ENCODE results near the gene CYTH4. TPM values are rescaled to one million over a fixed set of nuclear protein-coding genes. Genes with fewer than 3 reads are reported as not detected.
A peak's percentile ranks its signal among the peaks of the same experiment; 100 is the strongest.

Gene CYTH4
- polyA plus RNA-seq, 1 donor from 2014 or later, result not detected

GRCh38 chr22:37340331-37341262, 58.3 kb downstream of the CYTH4 start:
- no peak overlapping the region for H3K27ac ChIP-seq (ENCODE audit: low read length)

GRCh38 chr22:37342065-37342464, 59.8 kb downstream of the CYTH4 start:
- Histone ChIP-seq H3K4me2 (ENCODE audit: low read length) (no peak overlapping the region), H3K4me3 (ENCODE audit: low read length) (no peak overlapping the region), H3F3A (ENCODE audit: insufficient read depth, low read length, poor library complexity, severe bottlenecking) (no peaks in the 10 kb centered on the region), H3K79me2 (replicated peaks; ENCODE audit: insufficient read depth, low read length) (no peaks in the 10 kb centered on the region), H3K36me3 (ENCODE audit: insufficient read depth, low read length) (no peaks in the 10 kb centered on the region), H4K20me1 (ENCODE audit: insufficient read depth) (no peaks in the 10 kb centered on the region), H2AFZ (ENCODE audit: low read depth, low read length) (no peak overlapping the region), H3K9ac (ENCODE audit: low read length) (no peak overlapping the region), H3K27me3 (ENCODE audit: insufficient read depth, low read depth, low read length) (no peaks in the 10 kb centered on the region), H3K27ac (ENCODE audit: low read length) (no peak overlapping the region), H3K9me2 (ENCODE audit: insufficient read depth, low read length) (no peaks in the 10 kb centered on the region), H3K9me3 (ENCODE audit: low read length) (no peaks in the 10 kb centered on the region)
- TF ChIP-seq SMC3 (conservative IDR thresholded peaks at IDR 0.05; ENCODE audit: poor library complexity) (no peak), EZH2 (IDR thresholded peaks at IDR 0.05; ENCODE audit: borderline replicate concordance, insufficient read depth, low read length, poor library complexity, severe bottlenecking) (no peak)

More at GRCh38 chr22:37340331-37341262, 58.3 kb downstream of the CYTH4 start:
- no peaks in the 10 kb centered on the region for H3K36me3 ChIP-seq (ENCODE audit: insufficient read depth, low read length)
- H3F3A ChIP-seq (ENCODE audit: insufficient read depth, low read length, poor library complexity, severe bottlenecking), result no peaks in the 10 kb centered on the region
- H3K79me2 ChIP-seq (replicated peaks; ENCODE audit: insufficient read depth, low read length), result no peaks in the 10 kb centered on the region
- H3K4me3 ChIP-seq (ENCODE audit: low read length), result no peak overlapping the region
- no peak overlapping the region for H3K9ac ChIP-seq (ENCODE audit: low read length)
- H3K27me3 ChIP-seq (ENCODE audit: insufficient read depth, low read depth, low read length), result peaks cover 4% of the 10 kb centered on the region
- no peak overlapping the region for H3K4me2 ChIP-seq (ENCODE audit: low read length)
- H4K20me1 ChIP-seq (ENCODE audit: insufficient read depth), result no peaks in the 10 kb centered on the region
- no peak for TF ChIP-seq EZH2 (IDR thresholded peaks at IDR 0.05; ENCODE audit: borderline replicate concordance, insufficient read depth, low read length, poor library complexity, severe bottlenecking)
- peak; percentile 54 for TF ChIP-seq POLR2AphosphoS5 (IDR thresholded peaks at IDR 0.05)
- H2AFZ ChIP-seq (ENCODE audit: low read depth, low read length), result no peak overlapping the region
- H3K9me3 ChIP-seq (ENCODE audit: low read length), result no peaks in the 10 kb centered on the region
- H3K9me2 ChIP-seq (ENCODE audit: insufficient read depth, low read length), result no peaks in the 10 kb centered on the region

- H3K36me3 ChIP-seq (ENCODE audit: insufficient read depth, low read length), result no peaks in the 10 kb centered on the region
- H3K4me3 ChIP-seq (ENCODE audit: low read length), result no peak overlapping the region
- H3K4me2 ChIP-seq (ENCODE audit: low read length), result no peak overlapping the region
- H3K27ac ChIP-seq (ENCODE audit: low read length), result no peak overlapping the region
- no peaks in the 10 kb centered on the region for H3F3A ChIP-seq (ENCODE audit: insufficient read depth, low read length, poor library complexity, severe bottlenecking)
- H3K27me3 ChIP-seq (ENCODE audit: insufficient read depth, low read depth, low read length), result no peaks in the 10 kb centered on the region
- H3K79me2 ChIP-seq (replicated peaks; ENCODE audit: insufficient read depth, low read length), result no peaks in the 10 kb centered on the region
- H3K9me2 ChIP-seq (ENCODE audit: insufficient read depth, low read length), result no peaks in the 10 kb centered on the region
- H3K9me3 ChIP-seq (ENCODE audit: low read length), result no peaks in the 10 kb centered on the region
- no peak overlapping the region for H3K9ac ChIP-seq (ENCODE audit: low read length)
- H2AFZ ChIP-seq (ENCODE audit: low read depth, low read length), result no peak overlapping the region
- no peaks in the 10 kb centered on the region for H4K20me1 ChIP-seq (ENCODE audit: insufficient read depth)
- TF ChIP-seq SMC3 (conservative IDR thresholded peaks at IDR 0.05; ENCODE audit: poor library complexity), result no peak
- no peak for TF ChIP-seq REST (IDR thresholded peaks at IDR 0.05; ENCODE audit: borderline replicate concordance)
- no peak for TF ChIP-seq RAD21 (conservative IDR thresholded peaks at IDR 0.05)
- TF ChIP-seq POLR2AphosphoS5 (IDR thresholded peaks at IDR 0.05), result no peak
- no peak for TF ChIP-seq CTCF (IDR thresholded peaks at IDR 0.05; ENCODE audit: poor library complexity, severe bottlenecking)
- no peak for TF ChIP-seq MXI1 (conservative IDR thresholded peaks at IDR 0.05; ENCODE audit: poor library complexity, severe bottlenecking)
Measured at GRCh38 chr22:37343348-37343747, 61.0 kb downstream of the CYTH4 start.

All from neural cell (in vitro differentiated cells).